K562 (cell line): ENCODE data around the gene RXRA. TPM values are rescaled to one million over a fixed set of nuclear protein-coding genes. Genes with fewer than 3 reads are reported as not detected.

ENCODE experiments used
- ATAC-seq: fragments of 200-7000 bp; cut with Tn5 transposase; 3 replicates; pipeline ENCODE4 v1.9.1; 2020; ENCODE audit warnings: moderate library complexity
- BruUV-seq: library from RNA; stranded (reverse); fragments of 400-500 nt; replicated peaks from 2 replicates; lab custom pipeline; 2021; lab: Mats Ljungman, UMichigan
- CTCF ChIA-PET: fragments of 300-600 bp; formaldehyde crosslinking; extraction: SDS; loops from one replicate; lab custom pipeline; 2021; ENCODE audit warnings: low intra/inter-chr PET ratio; lab: Yijun Ruan, JAX
- POLR2A ChIA-PET: fragments of 300-600, 350-650 bp; sonication (Branson Sonifier 250); formaldehyde crosslinking; extraction: SDS; loops from one replicate; lab custom pipeline; 2021; ENCODE audit warnings: antibody characterized with exemption, inconsistent platforms; lab: Yijun Ruan, JAX
- DNase-seq, 4 experiments: peaks; one replicate each; pipeline versions ENCODE4 v3.0.0 to v3.0.0-alpha.2; 2011 to 2018; ENCODE audit warnings: low spot score in 3 of 4, mixed read lengths in 3 of 4; ENCODE audit errors: extremely low read depth in 1 of 4
- FAIRE-seq: peaks from 2 replicates; lab custom pipeline; 2011; peaks lifted over from hg19 to GRCh38; lab: Jason Lieb, UNC
- H2AFZ ChIP-seq: 2 replicates; pipeline ENCODE4 v1.6.0; 2011; ENCODE audit warnings: low read depth, low read length, control low read depth, inconsistent platforms
- H3K27ac ChIP-seq: fragments of 200-600 bp; 3 replicates; pipeline ENCODE4 v1.8.0; 2011; ENCODE audit warnings: low read depth, mild to moderate bottlenecking, control low read depth, inconsistent platforms, low read length, moderate library complexity, mixed read lengths; ENCODE audit errors: extremely low read depth
- H3K27me3 ChIP-seq, 2 experiments: fragments of 300-600 bp in 1 of 2; 2 replicates in 1 of 2; 3 replicates in 1 of 2; pipeline versions ENCODE4 v1.6.0 to v1.8.0; 2011; ENCODE audit warnings: inconsistent platforms in 2 of 2, low read length in 2 of 2, mild to moderate bottlenecking in 1 of 2, mixed read lengths in 1 of 2, moderate library complexity in 1 of 2; ENCODE audit not compliant: control insufficient read depth in 2 of 2, insufficient read depth in 2 of 2
- H3K36me3 ChIP-seq: fragments of 300-600 bp; 3 replicates; pipeline ENCODE4 v1.8.0; 2011; ENCODE audit warnings: mild to moderate bottlenecking, low read length, inconsistent platforms; ENCODE audit not compliant: control insufficient read depth, insufficient read depth
- H3K4me1 ChIP-seq, 2 experiments: fragments of 200-600 bp in 1 of 2; replicated peaks in 1 of 2; 2 replicates in 1 of 2; 3 replicates in 1 of 2; pipeline versions ENCODE4 v1.5.1 to v1.8.0; 2011; ENCODE audit warnings: inconsistent platforms in 2 of 2, low read length in 2 of 2, mild to moderate bottlenecking in 1 of 2, mixed read lengths in 1 of 2, moderate library complexity in 1 of 2; ENCODE audit not compliant: control insufficient read depth in 2 of 2, insufficient read depth in 2 of 2
- H3K4me2 ChIP-seq: 2 replicates; pipeline ENCODE4 v1.6.1; 2011; ENCODE audit warnings: low read length, control low read depth, inconsistent platforms, mixed read lengths; ENCODE audit not compliant: insufficient read depth
- H3K4me3 ChIP-seq: fragments of 200-600 bp; sonication (generic), shearing (Covaris generic); 2 replicates; pipeline ENCODE4 v1.5.1; 2016; ENCODE audit warnings: control low read depth, inconsistent platforms
- H3K79me2 ChIP-seq: fragments of 200-600 bp; 3 replicates; pipeline ENCODE4 v1.8.0; 2011; ENCODE audit warnings: low read length, inconsistent platforms; ENCODE audit not compliant: control insufficient read depth, insufficient read depth
- H3K9ac ChIP-seq, 2 experiments: 2 replicates each; pipeline versions ENCODE4 v1.6.0 to v1.6.1; 2011; ENCODE audit warnings: low read depth in 2 of 2, low read length in 2 of 2, control low read depth in 1 of 2, inconsistent platforms in 1 of 2, mild to moderate bottlenecking in 1 of 2, mixed read lengths in 1 of 2; ENCODE audit not compliant: insufficient read depth in 1 of 2
- H3K9me1 ChIP-seq: one replicate; pipeline ENCODE4 v1.6.0; 2011; ENCODE audit warnings: inconsistent platforms, mild to moderate bottlenecking, low read length, moderate library complexity; ENCODE audit not compliant: control insufficient read depth, insufficient read depth
- H3K9me3 ChIP-seq: replicated peaks from 2 replicates; pipeline ENCODE4 v1.5.1; 2011; ENCODE audit warnings: low read depth, low read length, inconsistent platforms; ENCODE audit not compliant: control insufficient read depth, insufficient read depth
- H4K20me1 ChIP-seq: replicated peaks from 2 replicates; pipeline ENCODE4 v1.6.1; 2011; ENCODE audit warnings: low read length, inconsistent platforms, mixed read lengths; ENCODE audit not compliant: control insufficient read depth, insufficient read depth
- ATF7 ChIP-seq: fragments of 450-650 bp; IDR thresholded peaks from 2 replicates; pipeline ENCODE4 v1.7.1; 2014; ENCODE audit warnings: mild to moderate bottlenecking, moderate library complexity
- BCOR ChIP-seq: fragments of 450-650 bp; IDR thresholded peaks from 2 replicates; pipeline ENCODE4 v1.6.1; 2016
- CCAR2 ChIP-seq: fragments of 200-400 bp; formaldehyde crosslinking; IDR thresholded peaks from 2 replicates; pipeline ENCODE4 v1.6.1; 2017; ENCODE audit warnings: mild to moderate bottlenecking, low read depth, low read length
- CSDE1 ChIP-seq, 2 experiments: fragments of 450-650 bp; IDR thresholded peaks; 2 replicates each; pipeline ENCODE4 v1.6.1; 2016; ENCODE audit warnings: mild to moderate bottlenecking in 1 of 2
- JUND ChIP-seq, 2 experiments: IDR thresholded peaks; 2 replicates in 1 of 2; 3 replicates in 1 of 2; pipeline ENCODE4 v1.6.1; 2011; ENCODE audit warnings: borderline replicate concordance in 2 of 2, low read depth in 2 of 2, low read length in 2 of 2, improper control_type of control experiment in 1 of 2, missing biosample characterization in 1 of 2, missing genetic modification characterization in 1 of 2, missing genetic modification reagents in 1 of 2
- KLF1 ChIP-seq: fragments of 450-650 bp; IDR thresholded peaks from 2 replicates; pipeline ENCODE4 v1.6.1; 2016; ENCODE audit warnings: missing genetic modification characterization, missing compliant biosample characterization
- SMARCA4 ChIP-seq: fragments of 450-650 bp; IDR thresholded peaks from 2 replicates; pipeline ENCODE4 v1.6.1; 2016
- SNRNP70 ChIP-seq: fragments of 200-400 bp; formaldehyde crosslinking; optimal IDR thresholded peaks from 2 replicates; pipeline ENCODE3; 2017; ENCODE audit warnings: low read depth, low read length
- XRCC5 ChIP-seq: fragments of 200-400 bp; formaldehyde crosslinking; IDR thresholded peaks from 2 replicates; pipeline ENCODE4 v1.6.1; 2017; ENCODE audit warnings: low read depth, mild to moderate bottlenecking, low read length
- ZC3H11A ChIP-seq: IDR thresholded peaks from 2 replicates; pipeline ENCODE4 v1.6.1; 2012; ENCODE audit warnings: low read depth, low read length, improper control_type of control experiment
- WGBS: fragments of 100-300 bp; shearing (Covaris generic); methylation state at CpG from one replicate; pipeline ENCODE4 v1.1.6; 2016; ENCODE audit warnings: low coverage, mixed read lengths; ENCODE audit not compliant: insufficient coverage; ENCODE audit errors: missing lambda C conversion rate; 5-methylcytosine and 5-hydroxymethylcytosine counted together
- in situ Hi-C: fragments of 300-500 bp; cut with MboI; formaldehyde crosslinking; loops from 4 replicates; pipeline ENCODE4 v1.15.0; 2018; ENCODE audit warnings: inconsistent platforms, mixed read lengths
- intact Hi-C: fragments of 100-400 bp; cut with micrococcal nuclease; formaldehyde crosslinking; loops from 2 replicates; pipeline ENCODE4 v1.14.2; 2022
- polyA plus RNA-seq, 8 experiments: library from polyadenylated mRNA; depleted of rRNA in 4 of 8; stranded (reverse) in 5 of 8; unstranded in 3 of 8; fragments of >200 nt; fragmentation: Nextera tagmentation in 2 of 8; fragmentation: Illumina TruSeq in 1 of 8; extraction: Ambion mirVana in 2 of 8; extraction: Trizol in 1 of 8; gene quantifications; 2 replicates each; pipeline versions ENCODE4 v1.2.1 to v1.2.3, GENCODE V29; 2011 to 2014; ENCODE audit warnings: inconsistent platforms in 1 of 8, missing spikeins in 1 of 8
- total RNA-seq, 7 experiments: library from RNA; depleted of rRNA in 6 of 7; stranded (reverse); fragments of >200 nt in 6 of 7; fragmentation: Illumina TruSeq in 2 of 7; extraction: Trizol in 2 of 7; gene quantifications; 2 replicates each; pipeline versions ENCODE4 v1.2.1 to v1.2.3, GENCODE V29; 2011 to 2021; ENCODE audit warnings: low replicate concordance in 1 of 7
- TF ChIP-seq, protein P1 (sequence below), 2 experiments: fragments of 450-650 bp; IDR thresholded peaks; 2 replicates each; pipeline ENCODE4 v1.6.1; 2016; ENCODE audit warnings: mild to moderate bottlenecking in 2 of 2, borderline replicate concordance in 1 of 2, low read depth in 1 of 2, moderate library complexity in 1 of 2
- TF ChIP-seq, protein P2 (sequence below): fragments of 250-450 bp; sonication (Bioruptor Pico); IDR thresholded peaks from 2 replicates; pipeline ENCODE4 v1.4.0; 2020; ENCODE audit warnings: mild to moderate bottlenecking, moderate library complexity

RXRA gene
- total and polyA plus RNA-seq, 9 of the 15 experiments (the other 6 are each of a cell fraction or from before 2014, with no cell fraction given) = 0.35 to 23.6 (median 4.6) TPM

- FAIRE-seq (no peak), ATAC-seq (no peak), DNase-seq (no peak)
- 0 out of 2 replicates have a peak, but pooled peaks cover 2% of the 10 kb centered on the region for H3K9me3 ChIP-seq
- no peaks in the 10 kb centered on the region for H3K36me3 ChIP-seq
- WGBS = 8% methylated on average over 12 of the region's 12 CpGs
- H3K79me2 ChIP-seq = no peaks in the 10 kb centered on the region
- intact Hi-C loops (no loop called here), in situ Hi-C loops (no loop called here)
- peaks cover 4% of the 10 kb centered on the region; the same call in 1 of the 2 replicates for H4K20me1 ChIP-seq
- POLR2A ChIA-PET = interaction anchor here (0.7 kb wide), 1 partner anchor 165 kb away, joined by 3 read pairs; no protein-coding TSS in a partner anchor
- peaks cover 0 to 38% of the 10 kb centered on the region in 2 experiments; a peak in 3 of 5 replicates for H3K4me1 ChIP-seq
- no peak overlapping the region for H3K27ac ChIP-seq
- H3K9me1 ChIP-seq = no peaks in the 10 kb centered on the region
- H2AFZ ChIP-seq = no peak overlapping the region
- CTCF ChIA-PET = no interaction called here
- no peak overlapping the region for H3K9ac ChIP-seq
- no TSS peak for BruUV-seq
- TF ChIP-seq KLF1 (tag) (no peak), BCOR (no peak), SNRNP70 (no peak), JUND (IDR thresholded peaks at IDR 0.05; ENCODE audit: borderline replicate concordance, low read depth, low read length) (no peak), JUND (tag; IDR thresholded peaks at IDR 0.05; ENCODE audit: borderline replicate concordance, low read depth, low read length) (no peak), ZC3H11A (no peak), CSDE1 (IDR thresholded peaks at IDR 0.05) (no peak), SMARCA4 (no peak), XRCC5 (no peak), ATF7 (no peak), CCAR2 (no peak)
- TF ChIP-seq, protein P1, sequence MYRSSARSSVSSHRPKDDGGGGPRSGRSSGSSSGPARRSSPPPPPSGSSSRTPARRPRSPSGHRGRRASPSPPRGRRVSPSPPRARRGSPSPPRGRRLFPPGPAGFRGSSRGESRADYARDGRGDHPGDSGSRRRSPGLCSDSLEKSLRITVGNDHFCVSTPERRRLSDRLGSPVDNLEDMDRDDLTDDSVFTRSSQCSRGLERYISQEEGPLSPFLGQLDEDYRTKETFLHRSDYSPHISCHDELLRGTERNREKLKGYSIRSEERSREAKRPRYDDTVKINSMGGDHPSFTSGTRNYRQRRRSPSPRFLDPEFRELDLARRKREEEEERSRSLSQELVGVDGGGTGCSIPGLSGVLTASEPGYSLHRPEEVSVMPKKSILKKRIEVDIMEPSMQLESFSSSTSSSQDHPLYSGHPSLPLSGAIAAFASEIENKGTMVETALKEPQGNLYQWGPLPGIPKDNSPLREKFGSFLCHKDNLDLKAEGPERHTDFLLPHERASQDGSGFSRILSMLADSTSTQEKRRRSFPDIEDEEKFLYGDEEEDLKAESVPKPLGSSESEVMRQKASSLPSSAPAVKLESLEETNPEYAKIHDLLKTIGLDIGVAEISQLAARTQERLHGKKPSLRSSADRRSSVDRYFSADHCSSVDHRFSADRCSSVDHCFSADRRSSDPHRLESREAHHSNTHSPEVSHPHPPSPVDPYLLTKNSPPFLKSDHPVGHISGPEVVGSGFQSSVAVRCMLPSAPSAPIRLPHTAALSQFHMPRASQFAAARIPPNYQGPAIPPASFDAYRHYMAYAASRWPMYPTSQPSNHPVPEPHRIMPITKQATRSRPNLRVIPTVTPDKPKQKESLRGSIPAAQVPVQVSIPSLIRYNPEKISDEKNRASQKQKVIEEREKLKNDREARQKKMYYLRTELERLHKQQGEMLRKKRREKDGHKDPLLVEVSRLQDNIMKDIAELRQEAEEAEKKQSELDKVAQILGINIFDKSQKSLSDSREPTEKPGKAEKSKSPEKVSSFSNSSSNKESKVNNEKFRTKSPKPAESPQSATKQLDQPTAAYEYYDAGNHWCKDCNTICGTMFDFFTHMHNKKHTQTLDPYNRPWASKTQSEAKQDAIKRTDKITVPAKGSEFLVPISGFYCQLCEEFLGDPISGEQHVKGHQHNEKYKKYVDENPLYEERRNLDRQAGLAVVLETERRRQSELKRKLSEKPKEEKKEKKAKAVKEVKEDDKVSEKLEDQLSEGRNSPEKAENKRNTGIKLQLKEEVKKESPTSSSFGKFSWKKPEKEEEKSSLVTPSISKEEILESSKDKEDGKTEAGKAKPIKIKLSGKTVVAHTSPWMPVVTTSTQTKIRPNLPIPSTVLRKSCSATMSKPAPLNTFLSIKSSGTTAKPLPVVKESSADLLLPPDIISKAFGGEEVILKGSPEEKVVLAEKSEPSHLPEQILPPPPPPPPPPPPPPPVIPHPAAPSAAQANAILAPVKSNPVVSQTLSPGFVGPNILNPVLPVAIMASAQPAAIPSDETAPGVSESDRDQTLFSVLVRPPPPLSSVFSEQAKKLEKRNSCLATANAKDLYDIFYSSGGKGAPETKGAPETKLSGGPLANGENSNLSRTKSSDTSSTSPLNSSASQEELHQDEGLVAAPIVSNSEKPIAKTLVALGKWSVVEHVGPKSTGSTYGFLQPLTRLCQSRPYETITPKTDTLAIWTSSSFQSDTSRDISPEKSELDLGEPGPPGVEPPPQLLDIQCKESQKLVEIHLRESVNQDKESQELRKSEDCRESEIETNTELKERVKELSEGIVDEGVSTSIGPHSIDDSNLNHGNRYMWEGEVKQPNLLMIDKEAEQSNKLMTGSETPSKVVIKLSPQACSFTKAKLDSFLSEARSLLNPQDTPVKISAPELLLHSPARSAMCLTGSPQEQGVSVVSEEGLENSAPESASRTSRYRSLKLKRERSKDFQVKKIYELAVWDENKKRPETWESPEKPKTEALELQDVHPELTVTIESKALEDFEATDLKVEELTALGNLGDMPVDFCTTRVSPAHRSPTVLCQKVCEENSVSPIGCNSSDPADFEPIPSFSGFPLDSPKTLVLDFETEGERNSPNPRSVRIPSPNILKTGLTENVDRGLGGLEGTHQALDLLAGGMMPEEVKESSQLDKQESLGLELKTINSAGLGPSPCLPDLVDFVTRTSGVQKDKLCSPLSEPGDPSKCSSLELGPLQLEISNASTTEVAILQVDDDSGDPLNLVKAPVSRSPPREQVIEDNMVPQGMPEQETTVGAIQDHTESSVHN (IDR thresholded peaks at IDR 0.05; ENCODE audit: borderline replicate concordance in 1 of 2, low read depth in 1 of 2) = no peak
- TF ChIP-seq, protein P2, sequence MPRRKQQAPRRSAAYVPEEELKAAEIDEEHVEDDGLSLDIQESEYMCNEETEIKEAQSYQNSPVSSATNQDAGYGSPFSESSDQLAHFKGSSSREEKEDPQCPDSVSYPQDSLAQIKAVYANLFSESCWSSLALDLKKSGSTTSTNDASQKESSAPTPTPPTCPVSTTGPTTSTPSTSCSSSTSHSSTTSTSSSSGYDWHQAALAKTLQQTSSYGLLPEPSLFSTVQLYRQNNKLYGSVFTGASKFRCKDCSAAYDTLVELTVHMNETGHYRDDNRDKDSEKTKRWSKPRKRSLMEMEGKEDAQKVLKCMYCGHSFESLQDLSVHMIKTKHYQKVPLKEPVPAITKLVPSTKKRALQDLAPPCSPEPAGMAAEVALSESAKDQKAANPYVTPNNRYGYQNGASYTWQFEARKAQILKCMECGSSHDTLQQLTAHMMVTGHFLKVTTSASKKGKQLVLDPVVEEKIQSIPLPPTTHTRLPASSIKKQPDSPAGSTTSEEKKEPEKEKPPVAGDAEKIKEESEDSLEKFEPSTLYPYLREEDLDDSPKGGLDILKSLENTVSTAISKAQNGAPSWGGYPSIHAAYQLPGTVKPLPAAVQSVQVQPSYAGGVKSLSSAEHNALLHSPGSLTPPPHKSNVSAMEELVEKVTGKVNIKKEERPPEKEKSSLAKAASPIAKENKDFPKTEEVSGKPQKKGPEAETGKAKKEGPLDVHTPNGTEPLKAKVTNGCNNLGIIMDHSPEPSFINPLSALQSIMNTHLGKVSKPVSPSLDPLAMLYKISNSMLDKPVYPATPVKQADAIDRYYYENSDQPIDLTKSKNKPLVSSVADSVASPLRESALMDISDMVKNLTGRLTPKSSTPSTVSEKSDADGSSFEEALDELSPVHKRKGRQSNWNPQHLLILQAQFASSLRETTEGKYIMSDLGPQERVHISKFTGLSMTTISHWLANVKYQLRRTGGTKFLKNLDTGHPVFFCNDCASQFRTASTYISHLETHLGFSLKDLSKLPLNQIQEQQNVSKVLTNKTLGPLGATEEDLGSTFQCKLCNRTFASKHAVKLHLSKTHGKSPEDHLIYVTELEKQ = no peak
- no peak overlapping the region for H3K4me3 ChIP-seq
- H3K27me3 ChIP-seq = peaks cover 0 to 21% of the 10 kb centered on the region in 2 experiments; a peak in 3 of 5 replicates
- H3K4me2 ChIP-seq = no peak overlapping the region
These were observed 134.0 kb downstream of the RXRA start for GRCh38 chr9:134460206-134460605.
